ENCODE results near the gene PAM. TPM values are rescaled to one million over a fixed set of nuclear protein-coding genes. Genes with fewer than 3 reads are reported as not detected.

PAM gene
- total and polyA plus RNA-seq, 12 donors: 488 to 1,485 (median 1,074) TPM

DNA sequence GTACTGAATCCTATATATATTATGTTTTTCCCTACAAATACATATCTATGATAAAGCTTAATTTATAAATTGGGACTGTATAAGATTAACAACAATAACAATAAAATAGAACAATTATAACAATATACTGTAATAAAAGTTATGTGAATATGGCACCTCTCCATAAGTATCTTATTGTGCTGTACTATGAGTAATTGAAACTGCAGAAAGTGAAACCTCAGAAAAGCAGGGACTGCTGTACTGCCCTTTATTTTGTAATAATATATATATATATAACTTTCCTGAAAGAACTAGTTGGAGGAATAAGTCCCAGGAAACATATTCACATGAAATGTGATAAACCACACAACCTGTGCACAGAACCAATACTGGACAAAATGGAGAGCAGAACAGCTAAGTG is 77.3 kb downstream of the PAM start:
- no peak for ATAC-seq
- H3K4me1 ChIP-seq: peaks cover 0 to 36% (median 20%) of the 10 kb centered on the region in 9 donors
- DNase-seq: no peak
- H3K36me3 ChIP-seq: no peaks in the 10 kb centered on the region
- H3K27me3 ChIP-seq: no peaks in the 10 kb centered on the region
- no peak overlapping the region for H3K4me3 ChIP-seq
- H3K27ac ChIP-seq: no peak overlapping the region
- intact Hi-C loops (cut with DNase I): no loop called here
- TF ChIP-seq, protein P1, sequence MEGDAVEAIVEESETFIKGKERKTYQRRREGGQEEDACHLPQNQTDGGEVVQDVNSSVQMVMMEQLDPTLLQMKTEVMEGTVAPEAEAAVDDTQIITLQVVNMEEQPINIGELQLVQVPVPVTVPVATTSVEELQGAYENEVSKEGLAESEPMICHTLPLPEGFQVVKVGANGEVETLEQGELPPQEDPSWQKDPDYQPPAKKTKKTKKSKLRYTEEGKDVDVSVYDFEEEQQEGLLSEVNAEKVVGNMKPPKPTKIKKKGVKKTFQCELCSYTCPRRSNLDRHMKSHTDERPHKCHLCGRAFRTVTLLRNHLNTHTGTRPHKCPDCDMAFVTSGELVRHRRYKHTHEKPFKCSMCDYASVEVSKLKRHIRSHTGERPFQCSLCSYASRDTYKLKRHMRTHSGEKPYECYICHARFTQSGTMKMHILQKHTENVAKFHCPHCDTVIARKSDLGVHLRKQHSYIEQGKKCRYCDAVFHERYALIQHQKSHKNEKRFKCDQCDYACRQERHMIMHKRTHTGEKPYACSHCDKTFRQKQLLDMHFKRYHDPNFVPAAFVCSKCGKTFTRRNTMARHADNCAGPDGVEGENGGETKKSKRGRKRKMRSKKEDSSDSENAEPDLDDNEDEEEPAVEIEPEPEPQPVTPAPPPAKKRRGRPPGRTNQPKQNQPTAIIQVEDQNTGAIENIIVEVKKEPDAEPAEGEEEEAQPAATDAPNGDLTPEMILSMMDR (IDR thresholded peaks at IDR 0.05): no peak
- H3K9me3 ChIP-seq: no peaks in the 10 kb centered on the region

DNA sequence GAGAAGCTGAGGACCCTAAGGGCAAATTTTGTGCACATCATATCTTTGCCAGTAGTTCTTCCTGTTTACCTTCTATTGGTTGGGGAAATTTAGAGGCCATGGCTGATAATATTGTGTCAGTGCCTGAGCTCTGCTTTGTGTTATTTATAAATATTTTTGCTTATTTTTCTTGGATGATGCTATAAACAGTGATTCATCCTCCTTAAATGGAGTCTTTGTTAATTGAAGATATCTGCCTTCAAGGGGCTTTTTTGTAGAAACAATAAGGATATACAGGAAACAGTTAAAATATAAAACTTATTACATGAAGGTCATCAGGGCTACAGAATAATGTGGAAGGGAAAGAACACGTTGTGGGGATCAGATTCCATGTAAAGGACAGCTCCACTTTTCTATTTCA is 78.0 kb downstream of the PAM start:
- Histone ChIP-seq H3K9me3 (no peaks in the 10 kb centered on the region), H3K27ac (no peak overlapping the region), H3K27me3 (no peaks in the 10 kb centered on the region), H3K4me1 (peaks cover 0 to 36% (median 20%) of the 10 kb centered on the region in 9 donors), H3K4me3 (no peak overlapping the region), H3K36me3 (no peaks in the 10 kb centered on the region)
- TF ChIP-seq, protein P1 (IDR thresholded peaks at IDR 0.05): no peak
- ATAC-seq (no peak), DNase-seq (no peak)
- intact Hi-C loops (cut with DNase I): no loop called here
- 8 to 20% methylated on average over 1 of the region's 1 CpG for WGBS, 2 donors

DNA sequence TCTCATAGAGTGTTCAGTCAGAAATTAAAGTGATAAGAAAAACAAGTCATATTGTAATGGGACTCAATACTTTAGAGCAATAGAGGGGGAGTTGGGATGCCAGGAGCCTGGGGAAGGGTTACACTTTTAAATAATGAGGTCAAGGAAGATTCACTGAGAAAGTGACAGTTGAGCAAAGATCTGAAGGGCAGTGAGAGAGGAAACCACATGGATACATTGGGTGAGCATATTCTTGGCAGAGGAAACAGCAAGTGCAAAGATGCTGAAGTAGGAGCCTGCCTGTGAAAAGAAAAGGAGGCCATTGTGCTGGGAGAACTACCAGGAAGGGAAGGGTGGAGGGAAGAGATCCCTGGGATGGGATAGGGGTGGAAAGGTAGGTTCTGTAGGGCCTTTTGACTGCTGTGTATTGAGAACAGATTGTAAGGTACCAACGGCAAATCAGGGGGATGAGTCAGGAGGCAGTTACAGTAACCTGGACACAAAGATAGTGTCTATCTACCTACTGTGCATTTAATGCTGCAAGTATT is 79.4 kb downstream of the PAM start:
- Histone ChIP-seq H3K36me3 (no peaks in the 10 kb centered on the region), H3K9me3 (peaks cover 0 to 4% (median 0%) of the 10 kb centered on the region in 11 donors), H3K27me3 (no peaks in the 10 kb centered on the region), H3K4me1 (peaks cover 0 to 36% (median 20%) of the 10 kb centered on the region in 9 donors), H3K27ac (no peak overlapping the region), H3K4me3 (no peak overlapping the region)
- intact Hi-C loops (cut with DNase I): no loop called here
- TF ChIP-seq, protein P1 (IDR thresholded peaks at IDR 0.05): no peak
- WGBS, 2 donors: 88 to 95% methylated on average over 1 of the region's 1 CpG
- ATAC-seq (no peak), DNase-seq (no peak)

DNA sequence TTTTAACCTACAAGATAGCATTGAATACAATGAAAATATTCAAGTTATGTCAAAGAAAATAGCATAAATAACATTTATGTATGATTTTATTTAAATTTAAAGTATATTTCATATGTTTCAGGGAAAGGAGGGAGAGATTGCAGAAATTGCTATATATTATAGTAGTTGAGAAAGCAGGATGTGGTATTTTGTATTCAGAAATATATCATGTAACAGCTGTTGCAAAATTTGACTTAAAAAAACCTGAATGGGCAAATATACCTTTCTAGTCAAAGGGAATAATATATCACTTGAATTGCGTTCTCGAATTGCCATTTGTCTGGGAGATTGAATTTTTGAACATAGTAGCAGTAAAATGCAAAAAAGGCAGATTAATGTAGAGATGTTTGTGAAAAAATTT is 80.6 kb downstream of the PAM start:
- no peak overlapping the region for H3K4me3 ChIP-seq
- intact Hi-C loops (cut with DNase I): loop anchor here in 1 of 10 donors (2.0 kb wide), 1 partner anchor 29 kb away; no protein-coding TSS in a partner anchor
- H3K27me3 ChIP-seq: no peaks in the 10 kb centered on the region
- no peak for DNase-seq
- no peak overlapping the region for H3K27ac ChIP-seq
- WGBS, 2 donors: 93 to 94% methylated on average over 2 of the region's 2 CpGs
- ATAC-seq: no peak
- H3K36me3 ChIP-seq: no peaks in the 10 kb centered on the region
- peaks cover 0 to 9% (median 0%) of the 10 kb centered on the region in 11 donors for H3K9me3 ChIP-seq
- TF ChIP-seq, protein P1 (IDR thresholded peaks at IDR 0.05): no peak
- peaks cover 0 to 36% (median 18%) of the 10 kb centered on the region in 9 donors for H3K4me1 ChIP-seq

Data from heart right ventricle (tissue), 16 donors.